DMS114 treated with DMSO at 0.1 percent for 48 hours (cell line): ENCODE data around the gene CCR9.

Source experiments
- DNase-seq: peaks from one replicate; lab custom pipeline; 2025; ENCODE audit not compliant: unreplicated experiment; lab: John Stamatoyannopoulos, UW

Gene CCR9

GRCh38 chr3:45951946-45952345, 65.6 kb downstream of the CCR9 start:
- DNase-seq, result no peak

- no peak for DNase-seq
These were observed 66.1 kb downstream of the CCR9 start for GRCh38 chr3:45952456-45952855.
